Gastrocnemius medialis (tissue), 4 donors: Measurements from ENCODE around the gene HEPN1.

ENCODE experiments used
- POLR2A ChIP-seq, 2 donors: fragments of 450-650 bp; IDR thresholded peaks; one replicate each; pipeline ENCODE4 v1.6.1; 2017; ENCODE audit warnings: antibody characterized with exemption in 2 of 2, mild to moderate bottlenecking in 2 of 2, moderate library complexity in 2 of 2
- TF ChIP-seq, protein P1 (sequence below), 5 experiments: fragments of 450-650 bp in 3 of 5; fragments of 200-600 bp in 2 of 5; sonication (generic) in 2 of 5; IDR thresholded peaks in 4 of 5; conservative IDR thresholded peaks in 1 of 5; 1 replicate in 4 of 5; 2 replicates in 1 of 5; pipeline ENCODE4 v1.5.1; 2016 to 2019; ENCODE audit warnings: antibody characterized with exemption in 5 of 5, mild to moderate bottlenecking in 3 of 5, moderate library complexity in 3 of 5

GRCh38 chr11:124890683-124891372 lies 28.2 kb upstream of the HEPN1 start:
- TF ChIP-seq, protein P1, sequence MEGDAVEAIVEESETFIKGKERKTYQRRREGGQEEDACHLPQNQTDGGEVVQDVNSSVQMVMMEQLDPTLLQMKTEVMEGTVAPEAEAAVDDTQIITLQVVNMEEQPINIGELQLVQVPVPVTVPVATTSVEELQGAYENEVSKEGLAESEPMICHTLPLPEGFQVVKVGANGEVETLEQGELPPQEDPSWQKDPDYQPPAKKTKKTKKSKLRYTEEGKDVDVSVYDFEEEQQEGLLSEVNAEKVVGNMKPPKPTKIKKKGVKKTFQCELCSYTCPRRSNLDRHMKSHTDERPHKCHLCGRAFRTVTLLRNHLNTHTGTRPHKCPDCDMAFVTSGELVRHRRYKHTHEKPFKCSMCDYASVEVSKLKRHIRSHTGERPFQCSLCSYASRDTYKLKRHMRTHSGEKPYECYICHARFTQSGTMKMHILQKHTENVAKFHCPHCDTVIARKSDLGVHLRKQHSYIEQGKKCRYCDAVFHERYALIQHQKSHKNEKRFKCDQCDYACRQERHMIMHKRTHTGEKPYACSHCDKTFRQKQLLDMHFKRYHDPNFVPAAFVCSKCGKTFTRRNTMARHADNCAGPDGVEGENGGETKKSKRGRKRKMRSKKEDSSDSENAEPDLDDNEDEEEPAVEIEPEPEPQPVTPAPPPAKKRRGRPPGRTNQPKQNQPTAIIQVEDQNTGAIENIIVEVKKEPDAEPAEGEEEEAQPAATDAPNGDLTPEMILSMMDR (IDR thresholded peaks at IDR 0.05 in 4 of 5, conservative IDR thresholded peaks at IDR 0.05 in 1 of 5): no peak
- no peak for TF ChIP-seq POLR2A (IDR thresholded peaks at IDR 0.05)
